Measurements from ENCODE around the gene TNS1. TPM values are rescaled to one million over a fixed set of nuclear protein-coding genes. Genes with fewer than 3 reads are reported as not detected.

The TNS1 gene
- total and polyA plus RNA-seq, 10 of the 15 experiments (the other 5 are each of a cell fraction or from before 2014, with no cell fraction given): 0.05 to 0.44 TPM; not detected in 8

DNA sequence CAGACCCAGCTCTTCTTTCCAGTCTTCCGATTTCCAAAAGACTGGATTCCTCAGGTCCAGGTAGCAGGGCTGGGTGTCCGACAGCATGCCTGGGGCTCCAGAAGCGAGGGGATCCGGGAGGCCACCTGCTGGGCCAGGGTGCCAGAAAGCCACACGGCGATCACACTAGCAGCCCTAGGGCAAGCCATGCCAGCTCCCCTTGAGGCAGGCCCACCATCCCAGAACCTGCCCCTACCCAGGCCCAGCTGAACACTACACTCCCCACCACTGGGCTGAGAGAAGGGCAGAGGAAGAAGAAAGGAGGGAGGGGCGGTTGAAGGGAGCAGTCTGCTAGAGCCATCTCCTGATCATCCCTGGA is 163.1 kb downstream of the TNS1 start:
- ATAC-seq (no peak), DNase-seq (ENCODE audit: low read depth, low spot score) (no peak), FAIRE-seq (no peak)
- Histone ChIP-seq H3K9me3 (replicated peaks; ENCODE audit: control insufficient read depth, insufficient read depth, low read length) (peaks cover 2% of the 10 kb centered on the region; the same call in 1 of the 3 replicates), H3K27ac (ENCODE audit: control insufficient read depth, insufficient read depth) (no peak overlapping the region), H3K4me3 (no peak overlapping the region), H3K4me2 (ENCODE audit: control insufficient read depth, insufficient read depth) (no peak overlapping the region), H3K36me3 (ENCODE audit: control insufficient read depth in 2 of 2, insufficient read depth in 2 of 2, low read length in 1 of 2) (no peaks in the 10 kb centered on the region), H3K27me3 (replicated peaks in 1 of 2; ENCODE audit: control insufficient read depth in 2 of 2, insufficient read depth in 2 of 2, low read length in 1 of 2) (peaks cover 0 to 2% of the 10 kb centered on the region in 2 experiments; a peak in 3 of 4 replicates), H4K20me1 (ENCODE audit: control insufficient read depth, insufficient read depth) (no peaks in the 10 kb centered on the region; the same call in 1 of the 2 replicates), H3K79me2 (ENCODE audit: control insufficient read depth, insufficient read depth, low read length) (no peaks in the 10 kb centered on the region), H3K4me1 (ENCODE audit: control insufficient read depth, insufficient read depth, low read length) (no peaks in the 10 kb centered on the region), H3K9ac (ENCODE audit: control insufficient read depth, insufficient read depth, low read length) (no peak overlapping the region), H2AFZ (ENCODE audit: control insufficient read depth, low read depth, low read length) (no peak overlapping the region)
- intact Hi-C loops (cut with micrococcal nuclease; ENCODE audit: unreplicated experiment) (no loop called here), in situ Hi-C loops (cut with MboI) (no loop called here)
- POLR2A ChIA-PET: no interaction called here
- RAD21 ChIA-PET (ENCODE audit: unreplicated experiment): no interaction called here
- WGBS (ENCODE audit: insufficient coverage, insufficient replicate concordance, low lambda C conversion rate, missing lambda C conversion rate): 47% methylated on average over 7 of the region's 7 CpGs
- SMC1A ChIA-PET (ENCODE audit: uncharacterized antibody, unreplicated experiment): no interaction called here
- TF ChIP-seq CHD1 (IDR thresholded peaks at IDR 0.05; ENCODE audit: low read depth, low read length): no peak
- TF ChIP-seq MYC (IDR thresholded peaks at IDR 0.05; ENCODE audit: insufficient read depth, insufficient read length, insufficient replicate concordance, low read length, severe bottlenecking): no peak
- no peak for TF ChIP-seq ESRRA (IDR thresholded peaks at IDR 0.05; ENCODE audit: low read length)
- TF ChIP-seq SREBF2 (IDR thresholded peaks at IDR 0.05; ENCODE audit: low read length): no peak
- no peak for TF ChIP-seq ETV6 (conservative IDR thresholded peaks at IDR 0.05 in 1 of 2, IDR thresholded peaks at IDR 0.05 in 1 of 2; ENCODE audit: borderline replicate concordance in 1 of 2, low read depth in 1 of 2)
- no peak for TF ChIP-seq STAT1 (conservative IDR thresholded peaks at IDR 0.05)
- no peak for TF ChIP-seq ZNF24 (IDR thresholded peaks at IDR 0.05)
- TF ChIP-seq MTA3 (IDR thresholded peaks at IDR 0.05; ENCODE audit: borderline replicate concordance, low read length): no peak
- no peak for TF ChIP-seq NFYB (IDR thresholded peaks at IDR 0.05; ENCODE audit: insufficient read depth, low read depth, low read length)
- TF ChIP-seq, protein P1, sequence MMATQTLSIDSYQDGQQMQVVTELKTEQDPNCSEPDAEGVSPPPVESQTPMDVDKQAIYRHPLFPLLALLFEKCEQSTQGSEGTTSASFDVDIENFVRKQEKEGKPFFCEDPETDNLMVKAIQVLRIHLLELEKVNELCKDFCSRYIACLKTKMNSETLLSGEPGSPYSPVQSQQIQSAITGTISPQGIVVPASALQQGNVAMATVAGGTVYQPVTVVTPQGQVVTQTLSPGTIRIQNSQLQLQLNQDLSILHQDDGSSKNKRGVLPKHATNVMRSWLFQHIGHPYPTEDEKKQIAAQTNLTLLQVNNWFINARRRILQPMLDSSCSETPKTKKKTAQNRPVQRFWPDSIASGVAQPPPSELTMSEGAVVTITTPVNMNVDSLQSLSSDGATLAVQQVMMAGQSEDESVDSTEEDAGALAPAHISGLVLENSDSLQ (IDR thresholded peaks at IDR 0.05): no peak
- no peak for TF ChIP-seq TAF1 (IDR thresholded peaks at IDR 0.05; ENCODE audit: borderline replicate concordance, low read depth, low read length)
- no peak for TF ChIP-seq FOXM1 (IDR thresholded peaks at IDR 0.05; ENCODE audit: low read depth, low read length)
- TF ChIP-seq STAT3 (IDR thresholded peaks at IDR 0.05; ENCODE audit: low read depth, low read length): no peak
- TF ChIP-seq BACH1 (IDR thresholded peaks at IDR 0.05; ENCODE audit: borderline replicate concordance): no peak
- no TSS peak for BruUV-seq (replicated peaks)
- CTCF ChIA-PET: no interaction called here
